Neural cell (in vitro differentiated cells): Measurements from ENCODE around the gene VGF. TPM values are rescaled to one million over a fixed set of nuclear protein-coding genes. Genes with fewer than 3 reads are reported as not detected.

ENCODE experiments used
- H2AFZ ChIP-seq: fragments of 200-600, 300-800 bp; sonication (generic), shearing (Covaris generic); 2 replicates; pipeline ENCODE4 v1.6.0; 2014; ENCODE audit warnings: low read depth, mild to moderate bottlenecking, antibody characterized with exemption, low read length, moderate library complexity
- H3F3A ChIP-seq: fragments of 200-600 bp; shearing (Covaris generic); 2 replicates; pipeline ENCODE4 v1.6.1; 2016; ENCODE audit warnings: mild to moderate bottlenecking, moderate library complexity, mixed read lengths, antibody characterized with exemption, low read length; ENCODE audit not compliant: insufficient read depth, poor library complexity, severe bottlenecking
- H3K27ac ChIP-seq: fragments of 200-600, 300-800 bp; sonication (generic), shearing (Covaris generic); 2 replicates; pipeline ENCODE4 v1.5.1; 2014; ENCODE audit warnings: mild to moderate bottlenecking, low read length, moderate library complexity
- H3K27me3 ChIP-seq: fragments of 300-800, 200-600 bp; sonication (generic), shearing (Covaris generic); 2 replicates; pipeline ENCODE4 v1.6.0; 2014; ENCODE audit warnings: mild to moderate bottlenecking, low read depth, low read length, moderate library complexity; ENCODE audit not compliant: insufficient read depth
- H3K36me3 ChIP-seq: fragments of 300-800, 200-600 bp; sonication (generic), shearing (Covaris generic); 2 replicates; pipeline ENCODE4 v1.5.1; 2014; ENCODE audit warnings: mild to moderate bottlenecking, antibody characterized with exemption, low read length, moderate library complexity; ENCODE audit not compliant: insufficient read depth
- H3K4me2 ChIP-seq: fragments of 300-800, 200-600 bp; sonication (generic), shearing (Covaris generic); 2 replicates; pipeline ENCODE4 v1.6.0; 2014; ENCODE audit warnings: mild to moderate bottlenecking, low read length
- H3K4me3 ChIP-seq: fragments of 300-800, 200-600 bp; sonication (generic), shearing (Covaris generic); 2 replicates; pipeline ENCODE4 v1.5.1; 2014; ENCODE audit warnings: mild to moderate bottlenecking, low read length, moderate library complexity
- H3K79me2 ChIP-seq: fragments of 200-600 bp; shearing (Covaris generic); replicated peaks from 2 replicates; pipeline ENCODE4 v1.6.0; 2014; ENCODE audit warnings: mild to moderate bottlenecking, low read length, moderate library complexity; ENCODE audit not compliant: insufficient read depth
- H3K9ac ChIP-seq: fragments of 300-800, 200-600 bp; sonication (generic), shearing (Covaris generic); 2 replicates; pipeline ENCODE4 v1.6.1; 2016; ENCODE audit warnings: mild to moderate bottlenecking, low read length, mixed read lengths
- H3K9me2 ChIP-seq: fragments of 200-600 bp; shearing (Covaris generic); 2 replicates; pipeline ENCODE4 v1.6.1; 2016; ENCODE audit warnings: mild to moderate bottlenecking, low read length, mixed read lengths; ENCODE audit not compliant: insufficient read depth
- H3K9me3 ChIP-seq: fragments of 200-600, 300-800 bp; sonication (generic), shearing (Covaris generic); 2 replicates; pipeline ENCODE4 v1.6.1; 2016; ENCODE audit warnings: mild to moderate bottlenecking, mixed run types, low read length, moderate library complexity, mixed read lengths
- H4K20me1 ChIP-seq: fragments of 200-600 bp; shearing (Covaris generic); 2 replicates; pipeline ENCODE4 v1.6.1; 2016; ENCODE audit warnings: mild to moderate bottlenecking, mixed run types; ENCODE audit not compliant: insufficient read depth
- EP300 ChIP-seq: fragments of 450-650 bp; conservative IDR thresholded peaks from 2 replicates; pipeline ENCODE4 v1.6.1; 2014; ENCODE audit warnings: antibody characterized with exemption, mild to moderate bottlenecking, moderate library complexity; ENCODE audit not compliant: poor library complexity, severe bottlenecking
- EZH2 ChIP-seq: fragments of 200-600, 300-800 bp; shearing (Covaris generic), sonication (generic); IDR thresholded peaks from 2 replicates; pipeline ENCODE4 v1.6.1; 2014; ENCODE audit warnings: antibody characterized with exemption, low read length, borderline replicate concordance, mild to moderate bottlenecking; ENCODE audit not compliant: insufficient read depth, poor library complexity, severe bottlenecking
- MXI1 ChIP-seq: fragments of 450-650 bp; conservative IDR thresholded peaks from 2 replicates; pipeline ENCODE4 v1.6.1; 2014; ENCODE audit warnings: antibody characterized with exemption, mild to moderate bottlenecking; ENCODE audit not compliant: poor library complexity, severe bottlenecking
- POLR2AphosphoS5 ChIP-seq: IDR thresholded peaks from 2 replicates; pipeline ENCODE4 v1.6.1; 2012
- RAD21 ChIP-seq: fragments of 450-650 bp; conservative IDR thresholded peaks from 2 replicates; pipeline ENCODE4 v1.6.1; 2014; ENCODE audit warnings: antibody characterized with exemption, mild to moderate bottlenecking, moderate library complexity
- SMC3 ChIP-seq: fragments of 450-650 bp; conservative IDR thresholded peaks from 2 replicates; pipeline ENCODE4 v1.6.1; 2014; ENCODE audit warnings: antibody characterized with exemption, mild to moderate bottlenecking, moderate library complexity; ENCODE audit not compliant: poor library complexity
- TAF1 ChIP-seq: IDR thresholded peaks from 2 replicates; pipeline ENCODE4 v1.6.1; 2012; ENCODE audit warnings: low read depth
- polyA plus RNA-seq: library from polyadenylated mRNA; depleted of rRNA; stranded (reverse); fragments of >200 nt; gene quantifications from 2 replicates; pipeline ENCODE4 v1.2.3, GENCODE V29; 2014
- TF ChIP-seq, protein P1 (sequence below): fragments of 450-650 bp; IDR thresholded peaks from 2 replicates; pipeline ENCODE4 v1.5.1; 2014; ENCODE audit warnings: antibody characterized with exemption, mild to moderate bottlenecking, moderate library complexity; ENCODE audit not compliant: poor library complexity, severe bottlenecking
- TF ChIP-seq, protein P2 (sequence below): IDR thresholded peaks from 2 replicates; pipeline ENCODE4 v1.6.1; 2012; ENCODE audit warnings: borderline replicate concordance

VGF gene
- polyA plus RNA-seq, 1 donor from 2014 or later: 39.3 TPM

DNA sequence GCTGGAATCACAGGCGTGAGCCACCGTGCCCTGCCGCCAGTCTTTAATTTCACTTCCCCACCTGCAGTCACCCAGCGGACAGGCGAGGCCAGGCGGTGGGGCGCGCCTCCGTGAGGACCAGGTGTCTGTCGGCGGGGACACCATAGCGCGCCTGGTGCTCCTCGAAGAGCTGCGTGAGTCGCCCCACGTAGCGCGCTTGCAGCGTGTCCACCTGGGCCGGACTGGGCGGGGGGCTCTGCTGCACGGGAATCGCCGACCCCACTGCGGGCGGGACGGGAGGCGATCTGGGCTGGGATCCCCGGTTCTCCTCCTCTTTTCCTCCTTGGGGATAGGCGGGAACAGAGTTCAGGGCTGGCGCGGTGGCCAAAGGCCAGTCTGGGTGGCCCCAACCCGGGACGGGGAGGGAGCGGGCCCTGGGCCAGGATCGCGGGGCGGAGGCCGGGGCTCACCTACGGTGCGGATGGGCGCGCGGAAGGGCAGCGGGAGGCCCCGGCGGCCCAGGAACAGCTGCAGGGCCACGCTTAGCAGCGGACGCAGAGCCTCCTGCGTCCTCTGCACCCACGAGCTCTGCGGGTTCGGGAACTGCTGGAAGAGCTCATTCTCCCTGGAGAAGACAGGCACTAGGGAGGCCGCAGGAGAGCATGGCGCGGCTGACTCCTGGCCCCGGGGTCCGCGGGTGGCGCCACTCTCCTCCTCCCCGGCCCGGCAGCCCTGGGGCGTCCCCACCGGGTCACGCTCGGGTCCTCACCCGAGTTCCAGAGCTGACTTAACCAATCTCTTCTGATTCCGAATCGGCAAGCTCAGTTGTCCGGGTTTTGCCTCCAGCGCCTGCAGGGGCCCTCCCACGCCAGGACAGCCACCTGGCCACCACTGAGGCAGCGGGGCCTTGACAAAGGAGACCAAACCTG, 36.6 kb upstream of the VGF start:
- Histone ChIP-seq H3K4me2 (no peak overlapping the region), H2AFZ (no peak overlapping the region), H4K20me1 (no peaks in the 10 kb centered on the region), H3K9ac (no peak overlapping the region), H3K27ac (no peak overlapping the region), H3K9me2 (no peaks in the 10 kb centered on the region), H3K9me3 (no peaks in the 10 kb centered on the region), H3K27me3 (peaks cover 31% of the 10 kb centered on the region), H3K4me3 (no peak overlapping the region), H3K79me2 (no peaks in the 10 kb centered on the region), H3F3A (no peaks in the 10 kb centered on the region), H3K36me3 (no peaks in the 10 kb centered on the region)
- TF ChIP-seq EZH2 (no peak), MXI1 (no peak), EP300 (no peak), POLR2AphosphoS5 (no peak), SMC3 (no peak), TAF1 (no peak), RAD21 (no peak)
- TF ChIP-seq, protein P1, sequence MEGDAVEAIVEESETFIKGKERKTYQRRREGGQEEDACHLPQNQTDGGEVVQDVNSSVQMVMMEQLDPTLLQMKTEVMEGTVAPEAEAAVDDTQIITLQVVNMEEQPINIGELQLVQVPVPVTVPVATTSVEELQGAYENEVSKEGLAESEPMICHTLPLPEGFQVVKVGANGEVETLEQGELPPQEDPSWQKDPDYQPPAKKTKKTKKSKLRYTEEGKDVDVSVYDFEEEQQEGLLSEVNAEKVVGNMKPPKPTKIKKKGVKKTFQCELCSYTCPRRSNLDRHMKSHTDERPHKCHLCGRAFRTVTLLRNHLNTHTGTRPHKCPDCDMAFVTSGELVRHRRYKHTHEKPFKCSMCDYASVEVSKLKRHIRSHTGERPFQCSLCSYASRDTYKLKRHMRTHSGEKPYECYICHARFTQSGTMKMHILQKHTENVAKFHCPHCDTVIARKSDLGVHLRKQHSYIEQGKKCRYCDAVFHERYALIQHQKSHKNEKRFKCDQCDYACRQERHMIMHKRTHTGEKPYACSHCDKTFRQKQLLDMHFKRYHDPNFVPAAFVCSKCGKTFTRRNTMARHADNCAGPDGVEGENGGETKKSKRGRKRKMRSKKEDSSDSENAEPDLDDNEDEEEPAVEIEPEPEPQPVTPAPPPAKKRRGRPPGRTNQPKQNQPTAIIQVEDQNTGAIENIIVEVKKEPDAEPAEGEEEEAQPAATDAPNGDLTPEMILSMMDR: no peak
- TF ChIP-seq, protein P2, sequence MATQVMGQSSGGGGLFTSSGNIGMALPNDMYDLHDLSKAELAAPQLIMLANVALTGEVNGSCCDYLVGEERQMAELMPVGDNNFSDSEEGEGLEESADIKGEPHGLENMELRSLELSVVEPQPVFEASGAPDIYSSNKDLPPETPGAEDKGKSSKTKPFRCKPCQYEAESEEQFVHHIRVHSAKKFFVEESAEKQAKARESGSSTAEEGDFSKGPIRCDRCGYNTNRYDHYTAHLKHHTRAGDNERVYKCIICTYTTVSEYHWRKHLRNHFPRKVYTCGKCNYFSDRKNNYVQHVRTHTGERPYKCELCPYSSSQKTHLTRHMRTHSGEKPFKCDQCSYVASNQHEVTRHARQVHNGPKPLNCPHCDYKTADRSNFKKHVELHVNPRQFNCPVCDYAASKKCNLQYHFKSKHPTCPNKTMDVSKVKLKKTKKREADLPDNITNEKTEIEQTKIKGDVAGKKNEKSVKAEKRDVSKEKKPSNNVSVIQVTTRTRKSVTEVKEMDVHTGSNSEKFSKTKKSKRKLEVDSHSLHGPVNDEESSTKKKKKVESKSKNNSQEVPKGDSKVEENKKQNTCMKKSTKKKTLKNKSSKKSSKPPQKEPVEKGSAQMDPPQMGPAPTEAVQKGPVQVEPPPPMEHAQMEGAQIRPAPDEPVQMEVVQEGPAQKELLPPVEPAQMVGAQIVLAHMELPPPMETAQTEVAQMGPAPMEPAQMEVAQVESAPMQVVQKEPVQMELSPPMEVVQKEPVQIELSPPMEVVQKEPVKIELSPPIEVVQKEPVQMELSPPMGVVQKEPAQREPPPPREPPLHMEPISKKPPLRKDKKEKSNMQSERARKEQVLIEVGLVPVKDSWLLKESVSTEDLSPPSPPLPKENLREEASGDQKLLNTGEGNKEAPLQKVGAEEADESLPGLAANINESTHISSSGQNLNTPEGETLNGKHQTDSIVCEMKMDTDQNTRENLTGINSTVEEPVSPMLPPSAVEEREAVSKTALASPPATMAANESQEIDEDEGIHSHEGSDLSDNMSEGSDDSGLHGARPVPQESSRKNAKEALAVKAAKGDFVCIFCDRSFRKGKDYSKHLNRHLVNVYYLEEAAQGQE: no peak

DNA sequence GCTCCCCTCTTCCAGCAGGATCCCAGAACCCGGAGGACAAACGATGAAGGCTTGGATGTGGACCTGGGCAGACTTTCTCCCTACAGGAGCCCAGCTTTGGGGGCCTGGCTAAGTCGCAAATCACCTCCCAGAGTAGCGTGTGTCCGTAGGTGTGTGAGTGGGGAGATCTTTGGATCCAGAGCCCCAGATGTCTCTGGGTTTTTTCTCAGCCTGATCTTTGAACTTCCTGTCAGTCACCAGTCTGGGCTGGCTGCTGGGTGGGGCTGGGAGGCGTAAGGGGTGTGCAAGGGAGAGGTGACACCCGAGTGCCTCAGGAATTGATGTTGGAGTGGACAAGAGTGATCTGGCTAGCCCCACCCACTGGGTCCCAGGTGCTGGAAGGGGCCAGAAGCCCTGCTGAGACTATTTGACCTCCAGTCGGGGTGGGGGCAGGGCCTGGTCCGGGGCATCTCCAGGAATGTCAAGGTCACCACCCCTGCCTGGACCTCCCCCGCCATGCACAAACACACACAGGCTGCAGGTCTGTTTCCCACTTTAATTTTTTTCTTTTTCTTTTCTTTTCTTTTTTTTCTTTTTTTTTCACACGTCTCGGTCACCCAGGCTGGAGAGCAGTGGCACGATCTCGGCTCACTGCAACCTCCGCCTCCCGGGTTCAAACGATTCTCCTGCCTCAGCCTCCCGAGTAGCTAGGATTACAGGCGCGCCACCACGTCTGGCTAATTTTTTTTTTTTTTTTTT, 35.7 kb upstream of the VGF start, which contains the start of gene MOGAT3:
TSS of gene MOGAT3 (minus strand) at position 175 of the 738 bp plus-strand sequence. CDS start 182 bp downstream, outside the sequence.
- Histone ChIP-seq H3K4me2 (no peak within 1 kb of the TSS), H2AFZ (no peak within 1 kb of the TSS), H3K4me3 (no peak within 1 kb of the TSS)

More for the DNA sequence above, 35.7 kb upstream of the VGF start, which contains the start of gene MOGAT3:
- Histone ChIP-seq H4K20me1 (no peaks in the 10 kb centered on the region), H3K9ac (no peak within 1 kb of the TSS), H3K27me3 (peaks cover 31% of the 10 kb centered on the region), H3F3A (no peaks in the 10 kb centered on the region), H3K27ac (no peak within 1 kb of the TSS), H3K9me3 (no peaks in the 10 kb centered on the region), H3K36me3 (no peaks in the 10 kb centered on the region), H3K79me2 (no peaks in the 10 kb centered on the region), H3K9me2 (no peaks in the 10 kb centered on the region)
- TF ChIP-seq, protein P1: no peak
- TF ChIP-seq MXI1: no peak
